GM21723 (cell line): Measurements from ENCODE around the gene WDR13.
A peak's percentile ranks its signal among the peaks of the same experiment; 100 is the strongest.

Experiments used
- ATAC-seq: cut with Tn5 transposase; IDR thresholded peaks from one replicate; pipeline ENCODE4 v1.9.1; 2021; ENCODE audit warnings: mild to moderate bottlenecking, moderate library complexity; ENCODE audit not compliant: unreplicated experiment

The WDR13 gene

DNA sequence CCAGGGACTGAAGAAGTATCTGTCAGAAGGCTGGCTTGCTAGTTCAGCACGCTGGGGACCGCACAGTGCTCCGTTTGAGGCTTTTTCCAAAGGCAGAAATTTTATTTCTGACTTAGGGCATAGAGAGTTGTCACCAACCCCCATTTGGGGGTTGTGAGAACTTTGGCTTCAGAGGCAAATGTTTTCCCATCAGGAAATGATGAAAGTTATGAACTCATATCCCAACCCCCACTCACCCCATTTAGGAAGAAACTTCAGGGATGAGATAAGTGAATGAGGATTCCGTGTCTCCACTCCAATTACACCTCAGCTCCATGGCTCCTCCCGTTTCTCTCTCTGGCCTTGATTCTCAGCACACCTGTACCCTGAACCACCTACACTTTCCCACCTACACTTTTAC, 4.3 kb upstream of the WDR13 start:
- no peak for ATAC-seq

DNA sequence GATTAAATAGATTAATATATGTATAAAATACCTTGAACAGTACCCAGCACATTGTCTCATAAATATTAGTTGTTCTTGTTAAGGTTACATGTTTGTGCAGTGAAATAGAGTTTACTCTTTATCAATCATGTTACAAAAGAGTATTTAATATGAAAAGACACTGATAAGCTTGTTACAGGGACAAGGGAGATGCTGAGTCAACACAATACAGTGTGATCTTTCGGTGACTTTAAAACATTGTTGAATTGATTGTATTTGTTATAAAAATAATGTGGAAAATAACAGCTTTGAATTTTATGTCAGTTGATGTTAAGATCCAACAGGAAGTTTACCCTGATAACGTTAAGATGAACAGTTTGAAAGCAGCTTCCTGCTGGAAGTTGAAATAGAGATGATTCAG, 1.4 kb upstream of the WDR13 start:
- no peak for ATAC-seq

DNA sequence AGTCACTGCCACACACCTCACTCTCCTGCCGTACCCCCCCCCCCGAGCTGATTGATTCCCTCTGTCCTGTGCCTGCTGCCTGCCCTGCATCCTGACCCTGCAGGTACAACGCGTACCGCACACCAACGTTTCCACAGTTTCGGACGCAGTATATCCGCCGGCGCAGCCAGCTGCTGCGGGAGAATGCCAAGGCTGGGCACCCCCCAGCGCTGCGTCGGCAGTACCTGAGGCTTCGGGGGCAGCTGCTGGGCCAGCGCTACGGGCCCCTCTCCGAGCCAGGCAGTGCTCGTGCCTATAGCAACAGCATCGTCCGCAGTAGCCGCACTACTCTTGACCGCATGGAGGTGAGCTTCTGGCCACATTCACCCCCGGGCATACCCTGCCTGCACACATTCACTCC, 1.3 kb downstream of the WDR13 start:
- no peak for ATAC-seq

DNA sequence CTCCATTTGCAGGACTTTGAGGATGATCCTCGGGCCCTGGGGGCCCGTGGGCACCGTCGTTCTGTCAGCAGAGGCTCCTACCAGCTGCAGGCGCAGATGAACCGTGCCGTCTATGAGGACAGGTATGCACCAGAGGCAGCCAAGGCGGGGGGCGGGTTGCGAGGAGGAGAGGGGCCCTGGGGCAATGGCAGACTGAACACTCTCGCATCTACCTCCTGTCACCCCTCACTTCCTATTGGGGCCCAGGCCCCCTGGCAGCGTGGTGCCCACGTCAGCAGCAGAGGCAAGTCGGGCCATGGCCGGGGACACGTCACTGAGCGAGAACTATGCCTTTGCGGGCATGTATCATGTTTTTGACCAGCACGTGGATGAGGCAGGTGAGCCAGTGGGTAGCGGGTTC, 2.0 kb downstream of the WDR13 start:
- no peak for ATAC-seq

DNA sequence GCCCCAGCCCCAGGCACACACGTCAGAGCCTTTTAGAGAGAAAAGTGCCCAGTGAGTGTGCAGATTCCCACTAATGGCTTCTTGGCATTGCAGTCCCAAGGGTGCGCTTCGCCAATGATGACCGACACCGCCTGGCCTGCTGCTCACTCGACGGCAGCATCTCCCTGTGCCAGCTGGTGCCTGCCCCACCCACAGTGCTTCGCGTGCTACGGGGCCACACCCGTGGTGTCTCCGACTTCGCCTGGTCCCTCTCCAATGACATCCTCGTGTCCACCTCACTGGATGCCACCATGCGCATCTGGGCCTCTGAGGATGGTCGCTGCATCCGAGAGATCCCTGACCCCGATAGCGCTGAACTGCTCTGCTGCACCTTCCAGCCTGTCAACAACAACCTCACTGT, 2.9 kb downstream of the WDR13 start:
- ATAC-seq, result no peak

DNA sequence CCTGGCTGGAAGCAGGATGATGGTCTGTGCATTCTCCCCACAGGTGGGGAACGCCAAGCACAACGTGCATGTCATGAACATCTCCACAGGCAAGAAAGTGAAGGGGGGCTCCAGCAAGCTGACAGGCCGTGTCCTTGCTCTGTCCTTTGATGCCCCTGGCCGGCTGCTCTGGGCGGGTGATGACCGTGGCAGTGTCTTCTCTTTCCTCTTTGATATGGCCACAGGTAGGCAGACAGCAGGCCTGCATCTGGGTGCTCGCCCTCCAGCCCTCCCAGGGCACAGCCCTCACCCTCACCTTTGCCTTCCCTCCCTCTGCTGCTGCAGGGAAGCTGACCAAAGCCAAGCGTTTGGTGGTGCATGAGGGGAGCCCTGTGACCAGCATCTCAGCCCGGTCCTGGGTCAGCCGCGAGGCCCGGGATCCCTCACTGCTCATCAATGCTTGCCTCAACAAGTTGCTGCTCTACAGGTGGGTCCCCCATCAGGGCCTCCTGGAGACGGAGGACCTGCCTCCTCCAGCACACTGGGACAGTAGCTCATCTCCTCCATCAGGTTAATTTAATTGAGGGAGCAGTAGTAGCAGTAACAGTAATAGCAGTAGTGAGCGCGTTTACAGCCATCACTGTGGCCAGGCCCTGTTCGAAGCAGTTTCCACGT, 4.6 kb downstream of the WDR13 start:
- ATAC-seq, result no peak

DNA sequence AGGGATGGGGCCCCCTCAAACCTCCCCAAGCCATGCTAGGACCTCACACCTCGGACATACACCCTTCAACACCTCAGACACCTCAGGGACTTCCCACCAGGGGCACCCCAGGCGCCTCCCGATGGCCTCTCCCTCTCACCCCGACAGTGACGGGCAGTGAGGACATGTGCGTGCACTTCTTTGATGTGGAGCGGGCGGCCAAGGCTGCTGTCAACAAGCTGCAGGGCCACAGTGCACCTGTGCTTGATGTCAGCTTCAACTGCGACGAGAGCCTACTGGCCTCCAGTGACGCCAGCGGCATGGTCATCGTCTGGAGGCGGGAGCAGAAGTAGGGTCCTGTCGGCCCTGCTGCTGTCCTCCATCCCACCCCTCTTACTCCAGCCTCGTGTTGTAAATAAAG, 7.4 kb downstream of the WDR13 start:
- no peak for ATAC-seq

DNA sequence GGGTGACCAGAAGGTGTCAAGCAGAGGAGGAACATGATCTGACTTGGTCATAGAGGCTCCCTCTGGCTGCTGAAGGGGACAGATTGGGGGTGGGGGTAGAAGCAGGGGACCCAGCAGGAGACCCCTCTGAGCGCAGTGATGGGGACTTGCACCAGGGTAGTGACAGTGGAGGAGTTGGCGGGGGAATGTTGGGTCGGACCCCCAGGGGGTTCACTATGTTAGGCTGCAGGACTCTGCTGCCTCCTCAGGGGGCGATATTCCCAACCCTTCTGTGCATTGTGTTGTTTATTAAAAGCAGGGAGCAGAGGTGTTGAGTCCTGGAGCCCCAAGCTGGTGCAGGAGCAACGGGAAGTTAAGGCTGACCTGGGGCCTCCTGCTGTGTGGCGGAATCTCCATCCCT, 8.8 kb downstream of the WDR13 start:
- no peak for ATAC-seq

DNA sequence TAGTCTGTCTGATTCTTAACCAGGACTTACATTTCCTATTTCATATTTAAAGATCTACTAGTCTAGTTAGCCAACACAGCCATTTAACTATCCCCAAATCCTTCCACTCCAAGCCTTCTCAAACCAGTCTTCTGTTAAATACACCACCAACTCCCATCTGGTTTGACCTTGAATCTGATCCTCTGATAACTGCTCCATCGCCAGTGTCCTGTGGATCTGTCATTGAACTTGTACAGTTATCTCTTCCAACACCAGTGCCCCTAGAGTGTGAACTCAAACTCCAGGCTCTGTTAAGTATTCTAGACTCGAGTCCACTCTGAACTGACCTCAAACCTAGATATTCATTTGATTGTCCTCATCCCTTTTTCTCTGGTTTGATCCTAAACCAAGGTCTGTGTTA, 14.4 kb downstream of the WDR13 start:
- ATAC-seq, result no peak

DNA sequence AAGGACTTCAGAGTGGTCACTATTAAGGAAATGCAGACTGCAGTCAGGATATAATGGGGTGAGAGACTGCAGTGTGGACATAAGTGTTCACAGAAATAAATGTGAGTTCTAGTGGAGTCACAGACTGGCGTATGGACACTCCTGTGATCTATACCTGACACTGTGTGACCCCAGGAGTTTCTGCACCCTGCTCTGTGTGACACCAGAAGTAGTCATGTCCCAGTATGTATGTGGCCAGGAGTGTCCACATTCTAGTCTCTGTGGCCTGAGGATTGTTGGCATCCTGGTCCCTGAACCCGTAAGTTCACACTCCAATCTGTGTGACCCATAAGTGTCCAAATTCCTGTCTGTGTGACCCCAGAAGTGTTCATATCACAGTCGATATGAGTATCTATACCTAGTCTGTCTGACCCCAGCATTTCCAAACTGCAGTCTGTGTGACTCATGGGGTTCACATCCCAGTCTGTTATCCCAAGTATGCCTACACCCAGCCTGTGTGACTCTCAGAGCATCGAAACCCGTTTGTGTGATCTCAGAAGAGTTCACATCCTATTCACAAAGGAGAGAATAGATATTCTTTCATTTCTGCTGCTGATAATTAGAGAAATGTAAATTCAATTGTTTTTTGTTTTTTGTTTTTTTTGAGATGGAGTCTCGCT, 16.3 kb downstream of the WDR13 start:
- ATAC-seq, result no peak

DNA sequence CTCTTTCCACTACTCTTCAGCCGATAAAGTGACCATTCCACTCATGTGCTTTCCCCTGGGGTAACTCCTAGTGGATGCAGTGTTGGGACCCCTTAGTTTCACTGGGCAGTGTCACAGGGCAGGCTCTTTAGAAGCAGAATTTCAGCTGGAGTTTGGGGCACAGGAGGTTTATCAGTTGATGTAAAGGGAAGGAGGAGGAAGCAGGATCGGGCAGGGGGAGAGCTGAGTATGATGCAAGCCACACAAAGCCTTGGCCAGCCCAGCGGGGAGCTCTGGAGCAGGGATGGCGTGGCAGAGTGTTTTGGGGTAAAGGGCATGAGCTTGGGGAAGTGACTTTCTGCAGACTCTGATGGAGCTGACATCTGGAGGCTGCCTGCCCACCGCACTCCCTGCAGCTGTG, 19.3 kb downstream of the WDR13 start:
- no peak for ATAC-seq

DNA sequence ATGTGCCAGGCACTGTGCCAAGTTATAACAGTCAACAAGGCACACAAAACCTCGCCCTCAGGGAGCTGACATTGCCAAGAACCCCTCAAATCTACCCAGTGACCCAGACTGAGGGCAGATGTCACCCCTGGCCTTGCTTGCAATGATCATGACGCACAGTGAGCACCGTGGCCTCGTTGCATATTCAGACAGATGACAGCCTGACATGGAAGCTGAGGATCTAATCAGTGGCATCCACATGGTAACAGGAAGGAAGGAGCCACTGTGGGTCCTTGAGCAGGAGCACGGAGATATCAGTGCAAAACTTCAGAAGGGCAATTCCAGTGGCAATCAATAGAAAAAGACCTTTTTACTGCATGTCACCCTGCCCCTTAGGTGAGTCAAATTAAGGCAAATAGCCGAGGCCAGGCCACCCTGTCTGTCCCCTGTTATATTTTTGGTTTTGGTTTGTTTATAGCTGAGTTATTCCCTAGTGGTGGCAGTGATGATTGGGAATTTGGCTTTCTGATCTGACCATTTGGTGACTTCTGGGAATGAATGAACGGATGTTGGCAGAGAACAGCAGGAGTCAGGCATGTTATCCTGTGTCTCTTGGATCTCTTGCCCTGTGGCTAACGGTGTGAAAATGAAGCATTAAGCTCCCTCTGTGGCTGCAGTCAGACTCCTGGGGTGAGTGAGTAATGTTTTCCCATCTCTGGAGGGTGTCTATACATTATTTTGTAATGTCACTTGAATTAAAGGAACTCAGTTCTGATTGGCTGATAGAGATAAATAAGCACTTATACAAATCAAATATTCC, 20.4 kb downstream of the WDR13 start:
- no peak for ATAC-seq

DNA sequence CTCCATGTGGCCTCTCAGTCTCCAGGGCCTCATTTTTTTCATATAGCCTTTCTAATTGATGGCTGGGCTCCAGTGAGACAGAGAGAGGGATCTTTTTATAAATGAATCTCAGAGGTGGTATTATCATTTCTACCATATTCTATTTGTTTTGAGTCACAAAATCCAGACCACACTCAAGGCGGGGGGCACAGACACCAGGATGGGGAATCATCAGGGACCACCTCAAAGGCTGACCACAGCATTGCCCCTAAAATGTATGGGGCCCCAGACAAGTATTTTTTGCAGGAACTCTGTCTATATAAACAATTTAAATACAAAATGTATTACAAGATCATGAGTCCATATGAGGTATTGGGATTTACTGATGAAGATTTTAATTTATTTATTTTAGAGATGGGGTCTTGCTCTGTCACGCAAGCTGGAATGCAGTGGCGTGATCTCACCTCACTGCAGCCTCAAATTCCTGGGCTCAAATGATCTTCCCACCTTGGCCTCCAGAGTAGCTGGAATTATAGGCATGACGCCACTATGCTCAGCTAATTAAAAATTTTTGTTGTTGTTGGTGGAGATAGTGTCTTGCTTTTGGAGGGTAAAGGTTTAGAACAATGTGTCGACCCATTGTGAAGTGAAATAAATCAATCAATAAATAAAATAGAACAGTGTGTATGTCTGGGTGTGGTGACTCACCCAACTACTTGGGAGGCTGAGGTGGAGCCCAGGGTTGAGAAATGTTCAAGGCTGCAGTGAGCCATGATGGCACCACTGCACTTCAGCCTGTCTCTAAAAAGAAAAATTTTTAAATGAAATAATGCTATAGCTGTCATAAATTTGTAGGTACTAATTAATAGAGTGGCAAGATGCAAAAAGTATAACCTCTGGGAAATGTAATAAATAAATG, 29.4 kb downstream of the WDR13 start:
- no peak for ATAC-seq

DNA sequence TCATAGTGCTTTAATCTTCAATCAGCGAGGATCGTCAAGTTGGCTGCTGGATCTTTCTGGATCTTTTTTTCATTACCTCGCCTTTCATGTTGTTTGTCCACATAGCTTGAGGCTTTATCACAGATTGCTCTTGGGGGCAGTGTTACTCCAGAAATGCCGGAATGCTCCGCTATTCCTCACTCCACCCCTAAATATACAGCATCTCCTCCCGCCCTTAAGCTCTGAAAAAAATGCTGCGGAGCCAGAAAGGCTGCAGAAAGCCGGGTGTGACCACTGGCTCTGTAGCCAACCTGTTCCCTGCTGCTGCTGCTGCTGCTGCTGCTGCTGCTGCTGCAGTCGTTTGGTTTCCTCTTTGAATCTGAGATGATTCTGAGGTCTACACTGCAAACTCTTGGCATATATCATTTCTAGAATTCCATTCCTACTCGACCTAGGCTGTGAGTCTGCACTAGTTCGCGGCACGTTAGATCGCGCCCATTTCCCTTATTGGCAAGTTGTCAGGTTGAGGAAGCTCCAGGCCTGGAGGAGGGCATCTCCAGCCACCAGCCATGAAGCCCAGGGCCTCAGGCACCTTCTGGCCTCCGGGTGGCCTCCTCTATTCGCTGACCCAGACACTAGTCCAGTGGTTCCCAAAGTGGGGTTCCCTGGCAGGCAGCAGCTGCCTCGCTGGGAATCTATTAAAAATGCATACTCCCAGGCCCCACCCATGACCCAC, 34.2 kb downstream of the WDR13 start:
- peak; percentile 95 for ATAC-seq

DNA sequence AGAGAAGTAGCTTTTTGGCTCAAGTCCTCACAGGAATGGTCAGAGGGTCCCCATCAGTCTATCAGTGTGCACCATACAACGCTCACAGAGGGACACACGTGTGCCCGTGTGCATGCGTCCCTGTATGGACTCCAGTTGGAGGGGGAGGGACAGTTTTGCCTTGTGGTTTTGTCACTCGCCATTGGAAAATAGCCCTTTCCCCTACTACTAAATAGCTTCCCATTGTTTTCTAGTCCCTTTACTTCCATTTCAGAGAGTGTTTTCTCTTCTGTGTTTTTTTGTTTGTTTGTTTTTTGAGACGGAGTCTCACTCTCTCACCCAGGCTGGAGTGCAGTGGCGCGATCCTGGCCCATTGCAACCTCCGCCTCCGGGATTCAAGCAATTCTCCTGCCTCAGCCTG, 34.9 kb downstream of the WDR13 start:
- ATAC-seq, result no peak

DNA sequence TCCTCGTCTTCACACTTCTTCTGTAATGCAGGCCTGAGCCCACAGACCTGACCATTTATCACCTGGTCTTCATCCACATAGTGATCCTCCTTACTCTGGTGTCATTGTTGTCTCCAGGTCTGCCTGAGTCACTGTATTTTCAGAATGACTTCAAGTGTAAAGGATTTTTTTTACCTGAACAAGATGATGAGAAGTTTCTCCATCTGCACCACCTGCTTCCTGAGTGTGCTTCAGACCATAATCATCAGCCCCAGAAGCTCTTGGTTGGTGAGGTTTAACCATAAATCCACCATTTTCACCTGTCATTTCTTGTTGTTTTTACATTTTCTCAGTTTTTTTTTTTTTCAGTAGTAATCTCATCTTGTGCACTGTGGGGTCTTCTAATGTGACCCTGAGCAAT, 39.0 kb downstream of the WDR13 start:
- ATAC-seq, result no peak

DNA sequence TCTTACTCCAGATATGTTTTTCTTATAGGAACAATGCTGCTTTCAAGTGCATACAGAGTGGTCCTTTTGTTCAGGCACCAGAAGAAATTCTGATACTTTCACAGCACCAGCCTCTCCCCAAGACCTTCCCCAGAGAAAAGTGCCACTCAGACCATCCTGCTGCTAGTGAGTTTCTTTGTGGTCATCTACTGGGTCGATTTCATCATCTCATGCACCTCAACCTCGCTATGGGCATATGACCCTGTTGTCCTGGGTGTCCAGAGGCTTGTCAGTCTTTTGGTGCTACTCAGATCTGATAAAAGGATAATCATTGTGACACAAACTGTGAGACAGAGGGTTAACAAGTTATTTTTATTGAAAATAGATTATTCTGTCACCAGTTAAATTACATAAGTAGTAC, 39.5 kb downstream of the WDR13 start:
- ATAC-seq, result no peak

DNA sequence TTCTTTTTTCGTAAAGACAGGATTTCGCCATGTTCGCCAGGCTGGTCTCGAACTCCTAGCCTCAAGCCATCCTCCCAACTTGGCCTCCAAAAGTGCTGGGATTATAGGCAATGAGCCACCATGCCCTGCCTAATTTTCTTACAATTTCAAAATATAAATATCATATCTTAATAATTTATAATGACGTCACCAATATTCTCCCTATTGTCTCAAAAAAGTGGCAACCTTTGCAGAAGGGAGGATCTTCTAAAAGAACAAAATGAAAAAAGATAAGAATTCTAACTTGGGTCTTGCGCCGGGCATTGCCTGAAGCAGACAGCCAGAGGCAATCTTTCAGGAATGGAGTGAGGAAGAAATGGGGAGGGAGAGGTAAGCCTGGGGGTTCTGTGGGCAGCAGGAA, 48.4 kb downstream of the WDR13 start:
- ATAC-seq, result no peak

DNA sequence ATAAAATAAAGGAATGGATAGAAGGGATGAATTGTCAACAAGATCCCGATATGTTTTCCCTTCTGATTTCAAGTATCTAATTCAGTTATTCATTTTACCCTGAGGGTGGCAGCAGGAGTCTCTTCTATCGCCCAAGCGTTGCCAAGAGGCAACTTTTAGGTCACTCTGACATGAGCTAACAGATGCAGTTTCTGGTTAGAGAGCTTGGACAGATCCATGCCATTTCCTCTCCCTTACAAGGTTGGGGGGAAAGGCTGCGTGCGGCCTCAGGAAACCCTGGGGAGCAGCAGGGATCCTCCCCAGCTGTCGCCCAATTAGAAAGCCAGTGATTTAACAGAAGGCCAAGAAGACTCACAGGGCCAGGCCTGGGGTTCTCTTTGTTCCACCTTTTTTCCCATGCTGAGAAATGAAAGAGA, 51.1 kb downstream of the WDR13 start:
- no peak for ATAC-seq

DNA sequence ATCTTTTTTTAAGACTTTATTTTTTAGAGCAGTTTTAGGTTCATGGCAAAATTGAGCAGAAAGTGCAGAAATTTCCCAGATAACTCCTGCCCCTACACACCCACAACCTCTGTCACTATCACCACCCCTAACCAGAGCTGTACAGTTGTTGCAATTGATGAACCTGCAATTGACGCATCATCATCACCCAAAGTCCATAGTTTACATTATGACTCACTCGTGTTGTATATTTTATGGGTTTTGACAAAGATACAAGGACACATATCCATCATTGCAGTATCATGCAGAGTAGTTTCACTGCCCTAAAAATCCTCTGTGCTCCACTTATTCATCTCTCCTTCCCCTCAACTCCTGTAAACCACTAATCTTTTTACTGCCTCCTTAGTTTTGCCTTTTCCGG, 51.8 kb downstream of the WDR13 start:
- no peak for ATAC-seq
